ENCODE data around the gene PLIN4. TPM values are rescaled to one million over a fixed set of nuclear protein-coding genes. Genes with fewer than 3 reads are reported as not detected.

PLIN4 gene
- total RNA-seq, 2 donors from 2014 or later = 0.47 to 6.3 TPM

DNA sequence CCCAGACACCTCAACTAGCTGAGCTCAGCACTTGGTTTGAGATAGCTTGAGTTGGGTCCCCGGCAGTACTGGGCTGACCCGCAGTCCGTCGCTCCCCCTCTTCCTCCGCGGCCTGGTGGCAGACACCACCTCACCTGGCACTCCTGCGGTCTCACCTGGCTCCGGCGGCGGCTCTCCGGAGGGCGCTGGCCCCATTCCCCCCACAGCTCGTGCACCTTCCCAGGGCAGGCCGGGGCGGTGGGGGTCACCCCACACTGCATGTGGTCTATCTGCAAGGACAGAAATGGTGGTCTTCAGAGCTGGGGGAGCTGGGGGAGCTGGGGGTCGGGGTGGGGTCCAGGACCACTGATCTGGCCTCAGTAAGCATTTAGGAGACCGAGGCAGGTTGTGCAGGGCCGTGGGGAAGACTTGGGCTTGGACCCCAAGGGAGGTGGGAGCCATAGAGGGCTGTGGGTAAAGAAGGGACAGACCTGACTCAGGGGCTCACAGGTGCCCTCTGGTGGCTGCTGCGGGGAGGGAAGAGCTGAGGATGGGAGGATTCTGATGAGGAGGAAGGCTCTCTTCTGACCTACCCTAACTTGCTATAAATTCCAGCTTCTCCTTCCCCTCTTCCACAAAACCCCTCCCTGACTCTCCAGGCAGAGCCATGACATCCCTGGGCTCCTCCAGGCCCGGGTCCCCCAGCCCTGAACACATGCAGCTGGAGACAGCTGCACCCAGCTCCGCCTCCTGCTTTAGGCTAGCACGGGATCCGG lies 6.7 kb upstream of the PLIN4 start:
- no peak overlapping the region for H3K27ac ChIP-seq
- peak; percentile 73 for DNase-seq
- TF ChIP-seq, protein P1, sequence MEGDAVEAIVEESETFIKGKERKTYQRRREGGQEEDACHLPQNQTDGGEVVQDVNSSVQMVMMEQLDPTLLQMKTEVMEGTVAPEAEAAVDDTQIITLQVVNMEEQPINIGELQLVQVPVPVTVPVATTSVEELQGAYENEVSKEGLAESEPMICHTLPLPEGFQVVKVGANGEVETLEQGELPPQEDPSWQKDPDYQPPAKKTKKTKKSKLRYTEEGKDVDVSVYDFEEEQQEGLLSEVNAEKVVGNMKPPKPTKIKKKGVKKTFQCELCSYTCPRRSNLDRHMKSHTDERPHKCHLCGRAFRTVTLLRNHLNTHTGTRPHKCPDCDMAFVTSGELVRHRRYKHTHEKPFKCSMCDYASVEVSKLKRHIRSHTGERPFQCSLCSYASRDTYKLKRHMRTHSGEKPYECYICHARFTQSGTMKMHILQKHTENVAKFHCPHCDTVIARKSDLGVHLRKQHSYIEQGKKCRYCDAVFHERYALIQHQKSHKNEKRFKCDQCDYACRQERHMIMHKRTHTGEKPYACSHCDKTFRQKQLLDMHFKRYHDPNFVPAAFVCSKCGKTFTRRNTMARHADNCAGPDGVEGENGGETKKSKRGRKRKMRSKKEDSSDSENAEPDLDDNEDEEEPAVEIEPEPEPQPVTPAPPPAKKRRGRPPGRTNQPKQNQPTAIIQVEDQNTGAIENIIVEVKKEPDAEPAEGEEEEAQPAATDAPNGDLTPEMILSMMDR (IDR thresholded peaks at IDR 0.05) = peak; percentile 73
- H3K4me3 ChIP-seq = no peak overlapping the region
- H3K4me1 ChIP-seq = no peaks in the 10 kb centered on the region
- no peaks in the 10 kb centered on the region for H3K36me3 ChIP-seq
- intact Hi-C loops (cut with DNase I) = no loop called here
- no peaks in the 10 kb centered on the region for H3K27me3 ChIP-seq
- no peak overlapping the region for H3K9ac ChIP-seq (ENCODE audit: low read depth in 2 of 2, low read length in 2 of 2)
- H3K9me3 ChIP-seq = no peaks in the 10 kb centered on the region

GRCh38 chr19:4523306-4524110 lies 5.2 kb upstream of the PLIN4 start:
- H3K9ac ChIP-seq (ENCODE audit: low read depth in 2 of 2, low read length in 2 of 2) = no peak overlapping the region
- H3K27me3 ChIP-seq = no peaks in the 10 kb centered on the region
- intact Hi-C loops (cut with DNase I) = no loop called here
- DNase-seq = peak; percentile 55
- no peak overlapping the region for H3K4me3 ChIP-seq
- H3K27ac ChIP-seq = no peak overlapping the region
- TF ChIP-seq, protein P1 (IDR thresholded peaks at IDR 0.05) = peak; percentile 56
- H3K4me1 ChIP-seq = no peaks in the 10 kb centered on the region
- H3K36me3 ChIP-seq = no peaks in the 10 kb centered on the region
- H3K9me3 ChIP-seq = no peaks in the 10 kb centered on the region

DNA sequence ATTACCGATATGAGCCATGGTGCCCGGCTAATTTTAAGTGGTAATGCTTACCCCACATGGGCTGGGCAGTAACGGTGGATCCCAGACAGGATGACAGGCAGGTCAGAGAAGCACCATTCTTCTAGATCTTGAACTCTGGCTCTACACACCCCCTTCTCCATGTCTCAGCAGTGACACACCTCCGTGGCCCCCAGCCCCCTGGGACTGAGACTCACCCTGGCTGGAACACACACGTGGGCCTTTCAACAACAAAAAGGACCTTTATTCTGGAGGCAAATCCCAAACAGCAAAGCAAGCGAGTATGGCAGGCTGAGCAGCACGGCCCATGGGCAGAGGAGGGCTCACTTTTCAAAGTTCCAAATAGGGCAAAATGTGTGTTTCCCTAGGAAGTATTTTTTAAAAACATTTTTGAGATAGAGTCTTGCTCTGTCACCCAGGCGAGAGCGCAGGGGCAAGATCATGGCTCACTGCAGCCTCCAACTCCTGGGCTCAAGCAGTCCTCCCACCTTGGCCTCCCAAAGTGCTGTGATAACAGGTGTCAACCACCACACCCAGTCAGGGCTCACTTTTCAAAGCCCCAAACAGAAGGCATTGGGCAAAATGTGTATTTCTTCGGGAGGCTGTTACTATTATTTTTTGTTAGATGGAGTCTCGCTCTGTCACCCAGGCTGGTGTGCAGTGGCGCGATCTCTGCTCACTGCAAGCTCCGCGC lies 4.2 kb upstream of the PLIN4 start:
- DNase-seq = no peak
- TF ChIP-seq, protein P1 (IDR thresholded peaks at IDR 0.05) = no peak
- Histone ChIP-seq H3K27ac (no peak overlapping the region), H3K9ac (ENCODE audit: low read depth in 2 of 2, low read length in 2 of 2) (no peak overlapping the region), H3K27me3 (no peaks in the 10 kb centered on the region), H3K36me3 (no peaks in the 10 kb centered on the region), H3K9me3 (no peaks in the 10 kb centered on the region), H3K4me3 (no peak overlapping the region), H3K4me1 (no peaks in the 10 kb centered on the region)
- intact Hi-C loops (cut with DNase I) = no loop called here

DNA sequence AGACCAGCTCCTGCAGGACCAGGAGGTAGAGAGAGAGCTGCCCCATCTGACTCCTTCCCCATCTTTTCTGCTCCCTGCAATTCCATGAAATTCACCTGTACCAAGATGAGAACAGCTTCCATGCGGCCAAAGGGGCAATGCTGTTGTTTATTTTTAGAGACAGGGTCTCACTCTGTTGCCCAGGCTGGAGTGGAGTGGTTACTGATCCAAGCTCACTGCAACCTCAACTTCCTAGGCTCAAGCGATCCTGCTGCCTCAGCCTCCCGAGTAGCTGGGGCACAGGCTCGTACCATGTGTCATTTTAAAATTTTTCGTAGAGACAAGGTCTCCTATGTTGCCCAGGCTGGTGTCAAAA lies 3.6 kb upstream of the PLIN4 start:
- no peak overlapping the region for H3K9ac ChIP-seq (ENCODE audit: low read depth in 2 of 2, low read length in 2 of 2)
- no peak for DNase-seq
- no peak overlapping the region for H3K27ac ChIP-seq
- no peaks in the 10 kb centered on the region for H3K36me3 ChIP-seq
- H3K9me3 ChIP-seq = no peaks in the 10 kb centered on the region
- intact Hi-C loops (cut with DNase I) = no loop called here
- no peaks in the 10 kb centered on the region for H3K27me3 ChIP-seq
- H3K4me1 ChIP-seq = no peaks in the 10 kb centered on the region
- TF ChIP-seq, protein P1 (IDR thresholded peaks at IDR 0.05) = no peak
- H3K4me3 ChIP-seq = no peak overlapping the region

GRCh38 chr19:4521170-4521887 lies 3.0 kb upstream of the PLIN4 start:
- TF ChIP-seq, protein P1 (IDR thresholded peaks at IDR 0.05) = no peak
- intact Hi-C loops (cut with DNase I) = no loop called here
- Histone ChIP-seq H3K27ac (no peak overlapping the region), H3K9ac (ENCODE audit: low read depth in 2 of 2, low read length in 2 of 2) (no peak overlapping the region), H3K27me3 (no peaks in the 10 kb centered on the region), H3K4me3 (no peak overlapping the region), H3K9me3 (no peaks in the 10 kb centered on the region), H3K4me1 (no peaks in the 10 kb centered on the region), H3K36me3 (no peaks in the 10 kb centered on the region)
- no peak for DNase-seq
